ENCODE measurements around the gene FTO. TPM values are rescaled to one million over a fixed set of nuclear protein-coding genes. Genes with fewer than 3 reads are reported as not detected.
A peak's percentile ranks its signal among the peaks of the same experiment; 100 is the strongest.

Gene FTO
- total and polyA plus RNA-seq, 2 donors from 2014 or later, result 22.3 to 116 TPM

DNA sequence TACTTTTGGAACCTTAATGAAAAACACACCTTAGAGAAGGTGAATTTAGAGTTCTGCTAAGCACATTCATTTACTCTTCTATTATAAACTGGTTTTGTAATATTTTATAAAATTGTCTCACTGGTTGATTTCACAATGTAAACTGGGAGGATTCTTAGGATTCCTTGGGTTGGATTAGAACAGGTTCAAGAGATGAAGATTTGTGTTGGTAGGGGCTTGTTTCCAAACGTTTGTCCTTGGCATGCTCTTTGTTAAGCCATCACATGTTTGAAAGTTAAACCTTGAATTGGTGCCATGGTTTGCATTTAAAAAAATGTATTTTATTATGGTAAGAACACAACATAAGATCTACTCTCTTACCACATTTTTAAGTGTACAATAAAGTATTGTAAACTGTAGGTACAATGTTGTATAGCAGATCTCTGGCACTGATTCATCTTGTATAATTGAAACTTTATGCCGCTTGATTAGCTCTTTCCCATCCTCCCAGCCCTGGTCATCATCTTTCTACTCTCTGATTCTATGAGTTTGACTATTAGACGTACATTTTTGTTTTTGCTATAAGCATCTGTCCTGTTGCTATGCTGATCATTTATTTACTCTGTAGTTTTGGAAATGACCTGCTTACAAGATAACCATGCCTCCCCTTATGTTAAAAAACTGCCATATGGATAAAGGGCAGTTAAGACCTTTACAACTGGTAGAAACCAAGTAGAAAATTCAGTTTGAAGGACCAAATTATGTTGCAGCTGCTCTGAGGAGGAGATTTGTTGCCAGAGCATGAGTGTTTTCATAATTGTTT lies 9.6 kb downstream of the FTO start:
- FAIRE-seq (no peak), DNase-seq (no peak)
- Histone ChIP-seq H3K27me3 (ENCODE audit: control insufficient read depth, insufficient read depth, low read length) (no peaks in the 10 kb centered on the region), H3K4me1 (ENCODE audit: control insufficient read depth in 2 of 3, insufficient read depth in 2 of 3, low read depth in 1 of 3, low read length in 3 of 3) (no peaks in the 10 kb centered on the region), H3K9me3 (ENCODE audit: control insufficient read depth in 2 of 3, insufficient read depth in 1 of 3, low read length in 3 of 3) (no peaks in the 10 kb centered on the region), H3K4me3 (ENCODE audit: low read length in 3 of 3) (no peak overlapping the region), H3K9ac (ENCODE audit: low read length in 3 of 3) (no peak overlapping the region), H3K27ac (ENCODE audit: low read depth in 2 of 2, low read length in 2 of 2) (no peak overlapping the region), H3K36me3 (ENCODE audit: control insufficient read depth in 2 of 3, insufficient read depth in 3 of 3, low read length in 3 of 3) (no peaks in the 10 kb centered on the region)
- TF ChIP-seq, protein P1, sequence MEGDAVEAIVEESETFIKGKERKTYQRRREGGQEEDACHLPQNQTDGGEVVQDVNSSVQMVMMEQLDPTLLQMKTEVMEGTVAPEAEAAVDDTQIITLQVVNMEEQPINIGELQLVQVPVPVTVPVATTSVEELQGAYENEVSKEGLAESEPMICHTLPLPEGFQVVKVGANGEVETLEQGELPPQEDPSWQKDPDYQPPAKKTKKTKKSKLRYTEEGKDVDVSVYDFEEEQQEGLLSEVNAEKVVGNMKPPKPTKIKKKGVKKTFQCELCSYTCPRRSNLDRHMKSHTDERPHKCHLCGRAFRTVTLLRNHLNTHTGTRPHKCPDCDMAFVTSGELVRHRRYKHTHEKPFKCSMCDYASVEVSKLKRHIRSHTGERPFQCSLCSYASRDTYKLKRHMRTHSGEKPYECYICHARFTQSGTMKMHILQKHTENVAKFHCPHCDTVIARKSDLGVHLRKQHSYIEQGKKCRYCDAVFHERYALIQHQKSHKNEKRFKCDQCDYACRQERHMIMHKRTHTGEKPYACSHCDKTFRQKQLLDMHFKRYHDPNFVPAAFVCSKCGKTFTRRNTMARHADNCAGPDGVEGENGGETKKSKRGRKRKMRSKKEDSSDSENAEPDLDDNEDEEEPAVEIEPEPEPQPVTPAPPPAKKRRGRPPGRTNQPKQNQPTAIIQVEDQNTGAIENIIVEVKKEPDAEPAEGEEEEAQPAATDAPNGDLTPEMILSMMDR (IDR thresholded peaks at IDR 0.05; ENCODE audit: borderline replicate concordance, extremely low read depth, insufficient read depth), result no peak
- intact Hi-C loops (cut with DNase I), result no loop called here

DNA sequence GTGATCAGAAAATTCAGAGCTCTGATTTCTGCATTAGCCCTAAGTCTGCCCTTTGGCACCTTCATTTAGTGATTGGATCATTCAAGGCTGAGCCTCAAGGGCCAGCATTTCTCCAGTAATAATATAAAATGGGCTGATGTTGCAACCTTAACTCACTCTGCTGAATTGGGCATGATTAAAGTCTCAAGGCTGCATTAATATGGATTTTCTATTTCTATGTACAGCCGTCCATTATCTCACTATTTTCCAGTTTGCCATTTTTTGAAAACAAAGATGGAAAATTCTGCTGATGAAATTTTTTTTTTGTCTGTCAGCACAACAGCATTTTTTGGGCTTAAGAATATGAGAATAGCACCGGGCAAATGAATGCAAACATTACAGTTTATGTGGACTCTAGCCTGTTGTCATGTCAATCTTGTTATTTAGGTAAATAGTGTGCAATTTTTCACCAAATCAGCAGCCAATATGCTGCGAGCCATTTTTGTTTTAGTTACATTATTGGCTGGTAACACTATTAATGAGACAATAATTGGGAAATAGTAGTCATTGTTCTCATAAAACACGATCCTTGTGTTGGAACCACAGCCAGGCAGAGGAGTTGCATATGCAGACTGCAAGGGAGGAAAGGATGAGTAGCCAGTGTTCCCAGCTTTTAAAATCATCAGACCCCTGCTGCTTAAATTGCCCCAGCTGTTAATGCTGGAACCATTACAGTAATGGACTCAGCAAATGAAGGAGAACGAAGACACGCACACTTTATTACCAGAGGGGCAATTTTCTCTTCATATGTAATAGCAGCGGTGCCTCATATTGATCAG lies 10.5 kb downstream of the FTO start:
- no peaks in the 10 kb centered on the region for H3K27me3 ChIP-seq (ENCODE audit: control insufficient read depth, insufficient read depth, low read length)
- no peak for FAIRE-seq
- H3K9ac ChIP-seq (ENCODE audit: low read length in 3 of 3), result no peak overlapping the region
- H3K27ac ChIP-seq (ENCODE audit: low read depth in 2 of 2, low read length in 2 of 2), result no peak overlapping the region
- intact Hi-C loops (cut with DNase I), result no loop called here
- H3K9me3 ChIP-seq (ENCODE audit: control insufficient read depth in 2 of 3, insufficient read depth in 1 of 3, low read length in 3 of 3), result no peaks in the 10 kb centered on the region
- H3K36me3 ChIP-seq (ENCODE audit: control insufficient read depth in 2 of 3, insufficient read depth in 3 of 3, low read length in 3 of 3), result no peaks in the 10 kb centered on the region
- TF ChIP-seq, protein P1 (IDR thresholded peaks at IDR 0.05; ENCODE audit: borderline replicate concordance, extremely low read depth, insufficient read depth), result no peak
- no peaks in the 10 kb centered on the region for H3K4me1 ChIP-seq (ENCODE audit: control insufficient read depth in 2 of 3, insufficient read depth in 2 of 3, low read depth in 1 of 3, low read length in 3 of 3)
- peak in 1 of 5 donors; percentile 33 for DNase-seq
- no peak overlapping the region for H3K4me3 ChIP-seq (ENCODE audit: low read length in 3 of 3)

DNA sequence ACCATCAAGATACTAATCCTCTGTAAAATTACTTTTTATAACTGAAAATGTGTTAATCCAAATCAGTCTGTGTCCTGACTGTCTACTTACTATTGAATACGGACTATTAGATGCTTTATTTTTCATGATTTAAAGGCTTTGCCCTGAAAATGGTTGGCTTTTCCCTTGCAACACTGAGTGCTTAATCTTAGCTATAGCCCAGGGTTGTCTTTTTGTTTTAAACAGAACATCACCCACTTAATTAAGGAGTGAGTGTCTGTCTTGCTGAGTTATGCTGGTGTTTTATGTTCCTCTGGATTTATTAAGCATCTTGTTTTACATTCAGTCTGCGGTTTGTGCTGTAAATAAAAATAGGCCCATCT lies 11.0 kb downstream of the FTO start:
- no peaks in the 10 kb centered on the region for H3K27me3 ChIP-seq (ENCODE audit: control insufficient read depth, insufficient read depth, low read length)
- H3K36me3 ChIP-seq (ENCODE audit: control insufficient read depth in 2 of 3, insufficient read depth in 3 of 3, low read length in 3 of 3), result no peaks in the 10 kb centered on the region
- TF ChIP-seq, protein P1 (IDR thresholded peaks at IDR 0.05; ENCODE audit: borderline replicate concordance, extremely low read depth, insufficient read depth), result no peak
- H3K9me3 ChIP-seq (ENCODE audit: control insufficient read depth in 2 of 3, insufficient read depth in 1 of 3, low read length in 3 of 3), result no peaks in the 10 kb centered on the region
- intact Hi-C loops (cut with DNase I), result no loop called here
- peaks cover 0 to 1% (median 0%) of the 10 kb centered on the region in 3 donors for H3K4me1 ChIP-seq (ENCODE audit: control insufficient read depth in 2 of 3, insufficient read depth in 2 of 3, low read depth in 1 of 3, low read length in 3 of 3)
- H3K9ac ChIP-seq (ENCODE audit: low read length in 3 of 3), result no peak overlapping the region
- DNase-seq (no peak), FAIRE-seq (no peak)
- H3K27ac ChIP-seq (ENCODE audit: low read depth in 2 of 2, low read length in 2 of 2), result no peak overlapping the region
- H3K4me3 ChIP-seq (ENCODE audit: low read length in 3 of 3), result no peak overlapping the region

All from kidney (tissue), 14 donors.